GM21367 (cell line): Measurements from ENCODE around the gene XAB2.

Experiments
- ATAC-seq: cut with Tn5 transposase; IDR thresholded peaks from one replicate; pipeline ENCODE4 v1.9.1; 2021; ENCODE audit not compliant: unreplicated experiment

Gene XAB2

GRCh38 chr19:7633698-7634097 is 4.4 kb upstream of the XAB2 start, which contains the start of gene PCP2:
Gene PCP2, minus strand, starts transcription at chr19:7633719. Its CDS starts 262 bp downstream, at chr19:7633457.
- ATAC-seq = no peak

- ATAC-seq = no peak
Measured at GRCh38 chr19:7632340-7633203, 3.2 kb upstream of the XAB2 start.

GRCh38 chr19:7631577-7631976 is 2.2 kb upstream of the XAB2 start:
- ATAC-seq = no peak

- no peak for ATAC-seq
Measured at GRCh38 chr19:7628589-7629311, 595 bp downstream of the XAB2 start.

GRCh38 chr19:7627166-7627565 is 2.2 kb downstream of the XAB2 start:
- no peak for ATAC-seq

GRCh38 chr19:7625763-7626372 is 3.5 kb downstream of the XAB2 start:
- ATAC-seq = no peak

GRCh38 chr19:7624810-7625209 is 4.5 kb downstream of the XAB2 start:
- ATAC-seq = no peak

GRCh38 chr19:7623725-7624603 is 5.4 kb downstream of the XAB2 start:
- ATAC-seq = no peak

GRCh38 chr19:7622933-7623685 is 6.2 kb downstream of the XAB2 start:
- ATAC-seq = no peak

GRCh38 chr19:7620442-7621412 is 8.6 kb downstream of the XAB2 start:
- ATAC-seq = no peak

- ATAC-seq = no peak
Measured at GRCh38 chr19:7619671-7620441, 9.5 kb downstream of the XAB2 start.

- no peak for ATAC-seq
Measured at GRCh38 chr19:7618771-7619510, 10.4 kb downstream of the XAB2 start.

- no peak for ATAC-seq
Measured at GRCh38 chr19:7618348-7618747, 11.0 kb downstream of the XAB2 start.

- ATAC-seq = no peak
Measured at GRCh38 chr19:7617735-7618134, 11.6 kb downstream of the XAB2 start.

- ATAC-seq = no peak
Measured at GRCh38 chr19:7617172-7617571, 12.2 kb downstream of the XAB2 start.

GRCh38 chr19:7614859-7615741 is 14.2 kb downstream of the XAB2 start:
- ATAC-seq = no peak
